IMR-90 (cell line): ENCODE results near the gene CDH13. TPM values are rescaled to one million over a fixed set of nuclear protein-coding genes. Genes with fewer than 3 reads are reported as not detected.

ENCODE experiments used
- ATAC-seq: fragments of 200-7000 bp; cut with Tn5 transposase; 2 replicates; pipeline ENCODE4 v1.9.1; 2020; ENCODE audit warnings: low read depth, mild to moderate bottlenecking, moderate library complexity
- BruUV-seq: library from RNA; stranded (reverse); fragments of 400-500 nt; replicated peaks from 2 replicates; lab custom pipeline; 2021; lab: Mats Ljungman, UMichigan
- CTCF ChIA-PET: fragments of 300-600 bp; formaldehyde crosslinking; extraction: SDS; loops from one replicate; lab custom pipeline; 2021; ENCODE audit warnings: antibody characterized with exemption; lab: Yijun Ruan, JAX
- POLR2A ChIA-PET: fragments of 300-600 bp; sonication (Branson Sonifier 250); formaldehyde crosslinking; loops from one replicate; lab custom pipeline; 2022; ENCODE audit warnings: antibody characterized with exemption; ENCODE audit not compliant: unreplicated experiment; lab: Charles Lee
- DNase-seq: peaks from one replicate; pipeline ENCODE4 v3.0.0; 2013
- H2AFZ ChIP-seq: replicated peaks from 2 replicates; pipeline ENCODE3; 2013; ENCODE audit warnings: low read length, mild to moderate bottlenecking; ENCODE audit not compliant: poor library complexity
- H2AK5ac ChIP-seq: 2 replicates; pipeline ENCODE4 v1.6.1; 2013; ENCODE audit warnings: low read depth, low read length, inconsistent platforms
- H2AK9ac ChIP-seq: replicated peaks from 2 replicates; pipeline ENCODE3; 2013; ENCODE audit warnings: mild to moderate bottlenecking, low read depth, low read length, moderate library complexity; ENCODE audit not compliant: poor library complexity
- H2BK120ac ChIP-seq: 2 replicates; pipeline ENCODE4 v1.6.1; 2013; ENCODE audit warnings: low read depth, low read length, inconsistent platforms
- H2BK15ac ChIP-seq: 3 replicates; pipeline ENCODE4 v1.6.1; 2013; ENCODE audit warnings: low read depth, low read length, inconsistent platforms
- H2BK20ac ChIP-seq: 2 replicates; pipeline ENCODE4 v1.6.1; 2013; ENCODE audit warnings: low read depth, mild to moderate bottlenecking, inconsistent platforms, low read length, moderate library complexity
- H2BK5ac ChIP-seq: 2 replicates; pipeline ENCODE4 v1.6.1; 2013; ENCODE audit warnings: mild to moderate bottlenecking, low read depth, low read length, inconsistent platforms; ENCODE audit not compliant: poor library complexity, severe bottlenecking
- H3K14ac ChIP-seq: replicated peaks from 2 replicates; pipeline ENCODE4 v1.6.1; 2013; ENCODE audit warnings: low read depth, low read length, inconsistent platforms
- H3K18ac ChIP-seq: 2 replicates; pipeline ENCODE4 v1.6.1; 2013; ENCODE audit warnings: low read depth, low read length, control low read depth
- H3K23ac ChIP-seq: 2 replicates; pipeline ENCODE4 v1.6.1; 2013; ENCODE audit warnings: low read depth, low read length, inconsistent platforms
- H3K27ac ChIP-seq: 2 replicates; pipeline ENCODE4 v1.5.1; 2013; ENCODE audit warnings: mild to moderate bottlenecking, control low read depth, low read length; ENCODE audit not compliant: insufficient read depth
- H3K27me3 ChIP-seq: 2 replicates; pipeline ENCODE4 v1.6.1; 2013; ENCODE audit warnings: low read length; ENCODE audit not compliant: control insufficient read depth, insufficient read depth
- H3K36me3 ChIP-seq: 2 replicates; pipeline ENCODE4 v1.6.1; 2013; ENCODE audit warnings: low read length, mixed read lengths; ENCODE audit not compliant: control insufficient read depth, insufficient read depth
- H3K4ac ChIP-seq: 2 replicates; pipeline ENCODE4 v1.6.1; 2013; ENCODE audit warnings: low read depth, low read length, inconsistent platforms
- H3K4me1 ChIP-seq: 2 replicates; pipeline ENCODE4 v1.6.1; 2013; ENCODE audit warnings: low read length, mixed read lengths; ENCODE audit not compliant: control insufficient read depth, insufficient read depth
- H3K4me2 ChIP-seq: 2 replicates; pipeline ENCODE4 v1.6.1; 2013; ENCODE audit warnings: low read depth, mild to moderate bottlenecking, control low read depth, low read length, moderate library complexity
- H3K4me3 ChIP-seq: 2 replicates; pipeline ENCODE4 v1.5.1; 2013; ENCODE audit warnings: low read depth, mild to moderate bottlenecking, control low read depth, low read length, moderate library complexity; ENCODE audit not compliant: insufficient read depth
- H3K56ac ChIP-seq: 2 replicates; pipeline ENCODE4 v1.6.1; 2013; ENCODE audit warnings: low read length, inconsistent platforms; ENCODE audit not compliant: insufficient read depth; ENCODE audit errors: extremely low read depth
- H3K79me1 ChIP-seq, 2 experiments: 2 replicates each; pipeline ENCODE4 v1.6.1; 2013; ENCODE audit warnings: low read length in 2 of 2, inconsistent platforms in 1 of 2, low read depth in 1 of 2
- H3K9ac ChIP-seq: 2 replicates; pipeline ENCODE4 v1.6.1; 2013; ENCODE audit warnings: low read depth, low read length, control low read depth
- H3K9me1 ChIP-seq: 2 replicates; pipeline ENCODE4 v1.6.1; 2013; ENCODE audit warnings: low read length, inconsistent platforms; ENCODE audit not compliant: insufficient read depth
- H3K9me3 ChIP-seq: 2 replicates; pipeline ENCODE4 v1.6.1; 2013; ENCODE audit warnings: low read length; ENCODE audit not compliant: control insufficient read depth, insufficient read depth
- H4K20me1 ChIP-seq: 2 replicates; pipeline ENCODE4 v1.6.1; 2013; ENCODE audit warnings: low read length, inconsistent platforms; ENCODE audit not compliant: insufficient read depth
- H4K5ac ChIP-seq: 2 replicates; pipeline ENCODE4 v1.6.1; 2013; ENCODE audit warnings: mild to moderate bottlenecking, low read depth, low read length, control low read depth
- H4K8ac ChIP-seq, 2 experiments: 2 replicates each; pipeline ENCODE4 v1.6.1; 2013; ENCODE audit warnings: low read depth in 2 of 2, low read length in 2 of 2, control low read depth in 1 of 2, inconsistent platforms in 1 of 2
- H4K91ac ChIP-seq: 2 replicates; pipeline ENCODE4 v1.6.1; 2013; ENCODE audit warnings: low read depth, low read length, inconsistent platforms; ENCODE audit not compliant: insufficient read depth
- BHLHE40 ChIP-seq: fragments of 150-350 bp; IDR thresholded peaks from 2 replicates; pipeline ENCODE4 v1.6.1; 2016; ENCODE audit warnings: mild to moderate bottlenecking, low read depth, low read length
- CEBPB ChIP-seq: IDR thresholded peaks from 2 replicates; pipeline ENCODE4 v1.6.1; 2012; ENCODE audit warnings: low read depth, low read length, improper control_type of control experiment
- CHD1 ChIP-seq: IDR thresholded peaks from 2 replicates; pipeline ENCODE4 v1.6.1; 2012; ENCODE audit warnings: low read depth, low read length, improper control_type of control experiment
- MAZ ChIP-seq: IDR thresholded peaks from 2 replicates; pipeline ENCODE4 v1.6.1; 2012; ENCODE audit warnings: low read depth, mild to moderate bottlenecking, low read length, improper control_type of control experiment, moderate library complexity, borderline replicate concordance
- MXI1 ChIP-seq: IDR thresholded peaks from 2 replicates; pipeline ENCODE4 v1.6.1; 2012; ENCODE audit warnings: low read depth, mild to moderate bottlenecking, low read length, moderate library complexity, borderline replicate concordance
- NFE2L2 ChIP-seq: fragments of 150-350 bp; IDR thresholded peaks from 2 replicates; pipeline ENCODE4 v1.6.1; 2016; ENCODE audit warnings: low read depth, mild to moderate bottlenecking, low read length
- POLR2A ChIP-seq: IDR thresholded peaks from 2 replicates; pipeline ENCODE4 v1.6.1; 2012; ENCODE audit warnings: mild to moderate bottlenecking, low read depth, low read length
- RAD21 ChIP-seq: IDR thresholded peaks from 2 replicates; pipeline ENCODE4 v1.6.1; 2012; ENCODE audit warnings: low read length, improper control_type of control experiment
- RCOR1 ChIP-seq: IDR thresholded peaks from 2 replicates; pipeline ENCODE4 v1.6.1; 2012; ENCODE audit warnings: mild to moderate bottlenecking, low read length, improper control_type of control experiment; ENCODE audit not compliant: insufficient replicate concordance
- RFX5 ChIP-seq: IDR thresholded peaks from 2 replicates; pipeline ENCODE4 v1.8.0; 2012; ENCODE audit warnings: low read depth, mild to moderate bottlenecking, low read length, moderate library complexity
- SMC3 ChIP-seq: fragments of 150-350 bp; IDR thresholded peaks from 2 replicates; pipeline ENCODE4 v1.6.1; 2016; ENCODE audit warnings: low read depth, mild to moderate bottlenecking, antibody characterized with exemption, low read length, moderate library complexity
- WGBS, 2 experiments: methylation state at CpG; one replicate each; pipeline versions ENCODE4 v1.1.5 to v1.1.7; 2013; ENCODE audit warnings: missing lambda C conversion rate in 2 of 2; ENCODE audit not compliant: insufficient read length in 1 of 2; ENCODE audit errors: extremely low coverage in 2 of 2; 5-methylcytosine and 5-hydroxymethylcytosine counted together
- dilution Hi-C: fragments of 300-500 bp; cut with HindIII; formaldehyde crosslinking; loops from one replicate; pipeline ENCODE4 v1.14.3; 2018; ENCODE audit warnings: low sequenced_read_pairs; ENCODE audit not compliant: unreplicated experiment
- in situ Hi-C: fragments of 300-500 bp; cut with MboI; formaldehyde crosslinking; loops from 3 replicates; pipeline ENCODE4 v1.14.3; 2019; ENCODE audit warnings: low sequenced_read_pairs, inconsistent platforms, mixed read lengths
- intact Hi-C: fragments of 100-400 bp; cut with micrococcal nuclease; formaldehyde crosslinking; loops from 2 replicates; pipeline ENCODE4 v1.10.0; 2022
- polyA plus RNA-seq, 3 experiments: library from polyadenylated mRNA; depleted of rRNA; stranded (reverse); fragments of >200 nt; gene quantifications; 2 replicates each; pipeline ENCODE4 v1.2.3, GENCODE V29; 2012; ENCODE audit warnings: low replicate concordance in 1 of 3
- total RNA-seq: library from RNA; depleted of rRNA; stranded (reverse); fragments of >200 nt; gene quantifications from 2 replicates; pipeline ENCODE4 v1.2.3, GENCODE V29; 2012
- TF ChIP-seq, protein P1 (sequence below): conservative IDR thresholded peaks from 2 replicates; pipeline ENCODE4 v1.5.1; 2012; ENCODE audit warnings: mild to moderate bottlenecking, low read depth, low read length, improper control_type of control experiment
- TF ChIP-seq, protein P2 (sequence below): fragments of 150-350 bp; IDR thresholded peaks from 2 replicates; pipeline ENCODE4 v1.6.1; 2017; ENCODE audit warnings: mild to moderate bottlenecking, antibody characterized with exemption, low read length, low read depth

CDH13 gene
- total and polyA plus RNA-seq, 2 of the 4 experiments (the other 2 are of a cell fraction), result 61.6 to 74.7 TPM

DNA sequence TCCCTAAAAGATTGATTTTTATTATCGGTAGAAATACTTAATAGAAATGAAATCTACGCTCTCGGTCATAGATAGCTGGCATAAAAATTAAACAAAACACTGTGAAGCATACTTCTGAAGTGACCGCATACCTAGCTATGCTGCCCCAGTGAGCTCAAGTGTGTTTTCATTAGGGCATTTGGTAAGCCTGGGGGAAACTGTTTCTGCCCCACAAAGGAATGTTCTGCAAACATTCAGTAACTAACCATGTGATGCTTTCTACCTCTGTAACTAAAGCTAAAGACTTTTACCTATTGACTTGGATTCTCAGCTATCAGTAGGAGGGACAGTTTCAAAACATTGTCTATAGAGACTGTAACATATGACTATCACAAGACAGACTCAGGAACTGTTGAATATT, 1087.5 kb downstream of the CDH13 start:
- no peak overlapping the region for H4K5ac ChIP-seq
- H3K56ac ChIP-seq, result no peak overlapping the region
- CTCF ChIA-PET, result interaction anchor here (0.5 kb wide), 1 partner anchor 37 kb away, joined by 3 read pairs; no protein-coding TSS in a partner anchor
- H3K4me2 ChIP-seq, result no peak overlapping the region
- H3K27ac ChIP-seq, result no peak overlapping the region
- H3K9ac ChIP-seq, result no peak overlapping the region
- in situ Hi-C loops, result no loop called here
- no peaks in the 10 kb centered on the region for H4K20me1 ChIP-seq
- ATAC-seq (no peak), DNase-seq (no peak)
- peaks cover 1% of the 10 kb centered on the region; the same call in 1 of the 2 replicates for H3K9me1 ChIP-seq
- no peak overlapping the region for H2BK20ac ChIP-seq
- no peaks in the 10 kb centered on the region for H3K79me1 ChIP-seq
- no peak overlapping the region for H2BK120ac ChIP-seq
- TF ChIP-seq, protein P1, sequence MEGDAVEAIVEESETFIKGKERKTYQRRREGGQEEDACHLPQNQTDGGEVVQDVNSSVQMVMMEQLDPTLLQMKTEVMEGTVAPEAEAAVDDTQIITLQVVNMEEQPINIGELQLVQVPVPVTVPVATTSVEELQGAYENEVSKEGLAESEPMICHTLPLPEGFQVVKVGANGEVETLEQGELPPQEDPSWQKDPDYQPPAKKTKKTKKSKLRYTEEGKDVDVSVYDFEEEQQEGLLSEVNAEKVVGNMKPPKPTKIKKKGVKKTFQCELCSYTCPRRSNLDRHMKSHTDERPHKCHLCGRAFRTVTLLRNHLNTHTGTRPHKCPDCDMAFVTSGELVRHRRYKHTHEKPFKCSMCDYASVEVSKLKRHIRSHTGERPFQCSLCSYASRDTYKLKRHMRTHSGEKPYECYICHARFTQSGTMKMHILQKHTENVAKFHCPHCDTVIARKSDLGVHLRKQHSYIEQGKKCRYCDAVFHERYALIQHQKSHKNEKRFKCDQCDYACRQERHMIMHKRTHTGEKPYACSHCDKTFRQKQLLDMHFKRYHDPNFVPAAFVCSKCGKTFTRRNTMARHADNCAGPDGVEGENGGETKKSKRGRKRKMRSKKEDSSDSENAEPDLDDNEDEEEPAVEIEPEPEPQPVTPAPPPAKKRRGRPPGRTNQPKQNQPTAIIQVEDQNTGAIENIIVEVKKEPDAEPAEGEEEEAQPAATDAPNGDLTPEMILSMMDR, result no peak
- no peak for TF ChIP-seq SMC3
- TF ChIP-seq MXI1, result no peak
- no peak for TF ChIP-seq CEBPB
- TF ChIP-seq POLR2A, result no peak
- no peak for TF ChIP-seq RCOR1
- TF ChIP-seq CHD1, result no peak
- TF ChIP-seq RFX5, result no peak
- no peak for TF ChIP-seq BHLHE40
- TF ChIP-seq, protein P2, sequence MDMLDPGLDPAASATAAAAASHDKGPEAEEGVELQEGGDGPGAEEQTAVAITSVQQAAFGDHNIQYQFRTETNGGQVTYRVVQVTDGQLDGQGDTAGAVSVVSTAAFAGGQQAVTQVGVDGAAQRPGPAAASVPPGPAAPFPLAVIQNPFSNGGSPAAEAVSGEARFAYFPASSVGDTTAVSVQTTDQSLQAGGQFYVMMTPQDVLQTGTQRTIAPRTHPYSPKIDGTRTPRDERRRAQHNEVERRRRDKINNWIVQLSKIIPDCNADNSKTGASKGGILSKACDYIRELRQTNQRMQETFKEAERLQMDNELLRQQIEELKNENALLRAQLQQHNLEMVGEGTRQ, result no peak
- no peak for TF ChIP-seq NFE2L2
- TF ChIP-seq RAD21, result no peak
- TF ChIP-seq MAZ, result no peak
- H3K14ac ChIP-seq, result no peak overlapping the region
- no CpG with 5 or more reads among the region's 4 CpGs for WGBS, 2 experiments
- H3K4ac ChIP-seq, result no peak overlapping the region
- H2AK5ac ChIP-seq, result no peak overlapping the region
- H3K9me3 ChIP-seq, result no peaks in the 10 kb centered on the region
- no TSS peak for BruUV-seq
- no peak overlapping the region for H2BK5ac ChIP-seq
- H4K8ac ChIP-seq, result no peak overlapping the region
- no peak overlapping the region for H2AK9ac ChIP-seq
- H3K4me1 ChIP-seq, result no peaks in the 10 kb centered on the region
- intact Hi-C loops, result no loop called here
- no peak overlapping the region for H4K91ac ChIP-seq
- H3K27me3 ChIP-seq, result no peaks in the 10 kb centered on the region
- H2BK15ac ChIP-seq, result no peak overlapping the region
- H3K18ac ChIP-seq, result no peak overlapping the region
- no peaks in the 10 kb centered on the region for H3K36me3 ChIP-seq
- no peak overlapping the region for H3K23ac ChIP-seq
- POLR2A ChIA-PET, result no interaction called here
- dilution Hi-C loops, result no loop called here
- H3K4me3 ChIP-seq, result no peak overlapping the region
- H2AFZ ChIP-seq, result no peak overlapping the region
